SH-SY5Y (cell line): ENCODE data around the gene BAZ2B.

Experiments used
- GATA2 ChIP-seq: IDR thresholded peaks from 2 replicates; pipeline ENCODE4 v1.6.1; 2011; ENCODE audit warnings: mild to moderate bottlenecking, low read depth, low read length
- GATA3 ChIP-seq: IDR thresholded peaks from 2 replicates; pipeline ENCODE4 v1.6.1; 2011; ENCODE audit warnings: low read depth, mild to moderate bottlenecking, low read length, moderate library complexity

DNA sequence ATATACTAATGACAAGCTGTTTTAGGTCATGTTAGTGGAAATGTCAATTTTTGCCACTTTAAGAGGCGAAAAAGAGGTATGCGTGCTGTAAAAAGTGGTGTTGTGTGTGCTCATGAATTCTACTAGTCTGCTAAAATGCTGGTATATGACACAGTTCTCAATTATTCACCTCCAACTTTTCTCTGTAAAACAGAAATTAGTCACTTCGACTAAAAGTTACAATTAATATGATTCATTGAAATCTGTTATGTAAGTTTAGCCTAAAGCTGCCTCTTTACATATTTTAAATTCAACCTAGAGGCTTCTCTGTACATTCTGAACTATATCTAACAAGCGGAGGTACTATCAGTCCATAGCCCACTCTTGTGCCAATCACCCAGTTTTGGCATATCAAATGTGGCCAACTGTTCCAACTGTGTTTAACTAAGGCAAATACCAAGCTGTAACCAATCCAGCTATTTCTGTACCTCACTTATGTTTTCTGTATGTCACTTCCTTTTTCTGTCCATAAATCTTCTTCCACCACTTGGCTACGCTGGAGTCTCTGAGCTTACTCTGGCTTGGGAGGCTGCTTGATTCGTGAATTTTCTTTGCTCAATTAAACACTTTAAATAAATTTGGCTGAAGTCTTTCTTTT is 20.8 kb downstream of the BAZ2B start:
- TF ChIP-seq GATA2 (no peak), GATA3 (no peak)
